ENCODE results near the gene NOXRED1. TPM values are rescaled to one million over a fixed set of nuclear protein-coding genes. Genes with fewer than 3 reads are reported as not detected.

Gene NOXRED1
- total RNA-seq, 1 donor from 2014 or later: 0.33 TPM

DNA sequence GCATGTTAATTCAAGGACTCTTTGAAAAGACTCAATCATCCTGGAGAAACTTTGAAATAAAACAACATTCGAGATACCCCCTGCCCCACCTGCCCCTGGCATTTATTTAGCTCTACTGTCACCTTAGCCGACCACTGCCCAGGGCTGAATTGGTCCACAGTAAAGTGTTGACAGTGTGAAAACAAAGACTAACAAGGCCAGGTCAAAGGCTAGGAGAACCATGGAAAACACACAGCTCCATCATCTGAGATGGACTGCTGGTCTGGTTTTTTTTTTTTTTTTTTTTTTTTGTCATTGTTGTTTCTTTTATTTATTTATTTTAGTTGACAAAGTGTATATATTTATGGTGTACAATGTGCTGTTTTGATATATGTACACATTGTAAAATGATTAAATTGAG lies 76.8 kb downstream of the NOXRED1 start:
- ATAC-seq: peak; percentile 27
- no peak for DNase-seq (ENCODE audit: low spot score)

DNA sequence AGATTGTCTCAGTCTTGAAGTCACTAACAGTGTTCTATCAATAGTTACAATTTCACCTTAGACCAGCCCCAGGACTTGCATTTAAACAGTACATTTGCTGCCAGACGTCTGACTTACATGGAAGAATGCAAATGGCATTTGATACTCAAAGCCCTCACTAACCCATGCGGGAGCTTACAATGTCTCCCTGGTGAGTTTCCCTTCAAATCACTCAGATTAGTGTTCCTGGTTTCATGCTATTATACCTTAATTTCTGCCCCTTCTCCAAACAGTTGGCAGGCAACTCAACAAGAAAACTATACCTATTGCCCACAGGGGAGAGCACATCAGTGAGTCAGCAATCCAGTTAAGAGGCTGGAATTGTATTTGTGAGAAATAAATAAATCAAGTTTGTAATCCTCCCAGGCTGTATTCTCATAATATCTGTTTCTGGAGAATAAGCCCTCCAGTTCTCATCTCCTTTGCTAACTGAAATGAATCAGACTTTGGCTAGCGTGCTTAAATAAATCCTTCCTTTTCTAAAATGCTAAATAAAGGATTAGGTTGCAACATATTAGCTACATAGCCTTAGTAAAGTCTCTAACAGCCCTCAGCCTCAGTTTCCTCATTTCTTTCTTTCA lies 78.8 kb downstream of the NOXRED1 start:
- DNase-seq (ENCODE audit: low spot score) (no peak), ATAC-seq (no peak)

Other genes with a start within 250 kb of the NOXRED1 start
- gene TMEM63C, start 241.7 kb downstream of the NOXRED1 start, total RNA-seq: 0.35 TPM
- not detected for gene NGB, start 152.3 kb downstream of the NOXRED1 start, total RNA-seq
- gene POMT2, start 102.6 kb downstream of the NOXRED1 start, total RNA-seq: 15.7 TPM
- gene GSTZ1, start 102.5 kb downstream of the NOXRED1 start, total RNA-seq: 121 TPM
- gene TMED8, start 46.4 kb downstream of the NOXRED1 start, total RNA-seq: 2.4 TPM
- gene SAMD15, start 46.1 kb downstream of the NOXRED1 start, total RNA-seq: 0.08 TPM
- 8.2 TPM for gene VIPAS39, start 34.1 kb upstream of the NOXRED1 start, total RNA-seq
- 45.7 TPM for gene AHSA1, start 34.6 kb upstream of the NOXRED1 start, total RNA-seq
- gene ISM2, start 75.3 kb upstream of the NOXRED1 start, total RNA-seq: not detected
- 8.7 TPM for gene SPTLC2, start 193.1 kb upstream of the NOXRED1 start, total RNA-seq